ENCODE data around the gene USP17L17.
"Not testable (repeated sequence)": the region's sequence is repeated elsewhere in the genome, so short reads cannot be mapped to it uniquely, and the experiment has no call there.

USP17L17 gene

DNA sequence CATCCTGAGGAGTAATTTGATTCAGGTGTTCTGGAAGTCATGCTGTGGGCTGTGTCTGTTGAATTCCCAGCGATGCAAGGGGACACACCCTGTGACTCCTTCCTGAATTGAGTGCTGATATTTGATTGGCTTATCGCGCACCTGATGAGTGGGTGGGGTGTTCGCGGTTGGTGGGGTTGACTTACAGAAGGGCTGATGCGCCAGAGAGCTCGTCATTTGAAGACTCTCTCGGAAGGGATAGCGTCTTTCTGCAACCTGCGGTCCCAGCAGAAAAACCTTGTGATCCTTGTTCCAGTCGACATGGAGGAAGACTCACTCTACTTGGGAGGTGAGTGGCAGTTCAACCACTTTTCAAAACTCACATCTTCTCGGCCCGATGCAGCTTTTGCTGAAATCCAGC is 23.8 kb upstream of the USP17L17 start, which contains the start of gene USP17L12:
USP17L12 (plus strand) TSS at position 301 of the 400 bp plus-strand sequence; CDS start at position 301, 0 bp downstream.
- not testable (repeated sequence) for H2AFZ ChIP-seq (ENCODE audit: low read depth, low read length); H3K4ac ChIP-seq (ENCODE audit: low read depth in 1 of 2, low read length in 2 of 2); H4K8ac ChIP-seq (ENCODE audit: low read length); H2AK5ac ChIP-seq (ENCODE audit: low read length, severe bottlenecking); H3K4me3 ChIP-seq (ENCODE audit: insufficient read depth in 1 of 2, low read depth in 1 of 2, low read length in 2 of 2); H3K4me2 ChIP-seq (ENCODE audit: low read length, poor library complexity, severe bottlenecking); H3K23ac ChIP-seq (ENCODE audit: low read length in 2 of 2); DNase-seq; H3K4me1 ChIP-seq (ENCODE audit: control insufficient read depth, insufficient read depth, low read depth, low read length); H3K36me3 ChIP-seq (ENCODE audit: control insufficient read depth in 1 of 2, insufficient read depth in 2 of 2, low read depth in 1 of 2, low read length in 2 of 2); H2BK12ac ChIP-seq (ENCODE audit: low read length in 2 of 2); H2BK15ac ChIP-seq (ENCODE audit: low read depth, poor library complexity, severe bottlenecking); H3K9me3 ChIP-seq (ENCODE audit: control insufficient read depth, low read length); H3K79me1 ChIP-seq (replicated peaks; ENCODE audit: low read length, poor library complexity, severe bottlenecking); H3K27ac ChIP-seq (ENCODE audit: low read length, poor library complexity, severe bottlenecking); H3K27me3 ChIP-seq (ENCODE audit: control insufficient read depth in 1 of 2, insufficient read depth in 1 of 2, low read length in 2 of 2); H2BK5ac ChIP-seq (ENCODE audit: low read depth, low read length, poor library complexity, severe bottlenecking); H3K18ac ChIP-seq (ENCODE audit: low read depth in 1 of 2, low read length in 2 of 2); H3K14ac ChIP-seq (ENCODE audit: low read length in 2 of 2); H4K91ac ChIP-seq (ENCODE audit: low read length); H3K9ac ChIP-seq (ENCODE audit: low read length); H2BK120ac ChIP-seq (ENCODE audit: low read depth, low read length)
- no CpG with 5 or more reads among the region's 13 CpGs for WGBS

DNA sequence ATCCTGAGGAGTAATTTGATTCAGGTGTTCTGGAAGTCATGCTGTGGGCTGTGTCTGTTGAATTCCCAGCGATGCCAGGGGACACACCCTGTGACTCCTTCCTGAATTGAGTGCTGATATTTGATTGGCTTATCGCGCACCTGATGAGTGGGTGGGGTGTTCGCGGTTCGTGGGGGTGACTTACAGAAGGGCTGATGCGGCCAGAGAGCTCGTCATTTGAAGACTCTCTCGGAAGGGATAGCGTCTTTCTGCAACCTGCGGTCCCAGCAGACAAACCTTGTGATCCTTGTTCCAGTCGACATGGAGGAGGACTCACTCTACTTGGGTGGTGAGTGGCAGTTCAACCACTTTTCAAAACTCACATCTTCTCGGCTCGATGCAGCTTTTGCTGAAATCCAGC is 19.1 kb upstream of the USP17L17 start, which contains the start of gene USP17L13:
USP17L13 (plus strand) TSS at position 301 of the 400 bp plus-strand sequence; CDS start at position 301, 0 bp downstream.
- not testable (repeated sequence) for H3K27me3 ChIP-seq (ENCODE audit: control insufficient read depth in 1 of 2, insufficient read depth in 1 of 2, low read length in 2 of 2); H3K79me1 ChIP-seq (replicated peaks; ENCODE audit: low read length, poor library complexity, severe bottlenecking); H3K9ac ChIP-seq (ENCODE audit: low read length); H3K4me1 ChIP-seq (ENCODE audit: control insufficient read depth, insufficient read depth, low read depth, low read length); H4K91ac ChIP-seq (ENCODE audit: low read length); H2AFZ ChIP-seq (ENCODE audit: low read depth, low read length); H3K14ac ChIP-seq (ENCODE audit: low read length in 2 of 2); H3K4ac ChIP-seq (ENCODE audit: low read depth in 1 of 2, low read length in 2 of 2); H2BK15ac ChIP-seq (ENCODE audit: low read depth, poor library complexity, severe bottlenecking); H3K9me3 ChIP-seq (ENCODE audit: control insufficient read depth, low read length); H3K4me2 ChIP-seq (ENCODE audit: low read length, poor library complexity, severe bottlenecking); H2BK120ac ChIP-seq (ENCODE audit: low read depth, low read length); H2AK5ac ChIP-seq (ENCODE audit: low read length, severe bottlenecking); H2BK12ac ChIP-seq (ENCODE audit: low read length in 2 of 2); DNase-seq; H3K18ac ChIP-seq (ENCODE audit: low read depth in 1 of 2, low read length in 2 of 2); H3K27ac ChIP-seq (ENCODE audit: low read length, poor library complexity, severe bottlenecking); H3K36me3 ChIP-seq (ENCODE audit: control insufficient read depth in 1 of 2, insufficient read depth in 2 of 2, low read depth in 1 of 2, low read length in 2 of 2); H2BK5ac ChIP-seq (ENCODE audit: low read depth, low read length, poor library complexity, severe bottlenecking); H4K8ac ChIP-seq (ENCODE audit: low read length); H3K23ac ChIP-seq (ENCODE audit: low read length in 2 of 2); H3K4me3 ChIP-seq (ENCODE audit: insufficient read depth in 1 of 2, low read depth in 1 of 2, low read length in 2 of 2)
- WGBS, result no CpG with 5 or more reads among the region's 14 CpGs

DNA sequence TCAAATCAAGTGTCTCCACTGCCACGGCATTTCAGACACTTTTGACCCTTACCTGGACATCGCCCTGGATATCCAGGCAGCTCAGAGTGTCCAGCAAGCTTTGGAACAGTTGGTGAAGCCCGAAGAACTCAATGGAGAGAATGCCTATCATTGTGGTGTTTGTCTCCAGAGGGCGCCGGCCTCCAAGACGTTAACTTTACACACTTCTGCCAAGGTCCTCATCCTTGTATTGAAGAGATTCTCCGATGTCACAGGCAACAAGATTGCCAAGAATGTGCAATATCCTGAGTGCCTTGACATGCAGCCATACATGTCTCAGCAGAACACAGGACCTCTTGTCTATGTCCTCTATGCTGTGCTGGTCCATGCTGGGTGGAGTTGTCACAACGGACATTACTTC is 13.4 kb upstream of the USP17L17 start:
- not testable (repeated sequence) for H4K91ac ChIP-seq (ENCODE audit: low read length); H3K4me3 ChIP-seq (ENCODE audit: insufficient read depth in 1 of 2, low read depth in 1 of 2, low read length in 2 of 2); H3K18ac ChIP-seq (ENCODE audit: low read depth in 1 of 2, low read length in 2 of 2); H3K79me1 ChIP-seq (replicated peaks; ENCODE audit: low read length, poor library complexity, severe bottlenecking); H2BK120ac ChIP-seq (ENCODE audit: low read depth, low read length); H3K9ac ChIP-seq (ENCODE audit: low read length); H3K23ac ChIP-seq (ENCODE audit: low read length in 2 of 2); H2AFZ ChIP-seq (ENCODE audit: low read depth, low read length); DNase-seq; H2AK5ac ChIP-seq (ENCODE audit: low read length, severe bottlenecking); H3K27ac ChIP-seq (ENCODE audit: low read length, poor library complexity, severe bottlenecking); H3K4ac ChIP-seq (ENCODE audit: low read depth in 1 of 2, low read length in 2 of 2); H2BK12ac ChIP-seq (ENCODE audit: low read length in 2 of 2); H3K36me3 ChIP-seq (ENCODE audit: control insufficient read depth in 1 of 2, insufficient read depth in 2 of 2, low read depth in 1 of 2, low read length in 2 of 2); H3K9me3 ChIP-seq (ENCODE audit: control insufficient read depth, low read length); H2BK5ac ChIP-seq (ENCODE audit: low read depth, low read length, poor library complexity, severe bottlenecking); H3K27me3 ChIP-seq (ENCODE audit: control insufficient read depth in 1 of 2, insufficient read depth in 1 of 2, low read length in 2 of 2); H3K4me2 ChIP-seq (ENCODE audit: low read length, poor library complexity, severe bottlenecking); H4K8ac ChIP-seq (ENCODE audit: low read length); H2BK15ac ChIP-seq (ENCODE audit: low read depth, poor library complexity, severe bottlenecking); H3K4me1 ChIP-seq (ENCODE audit: control insufficient read depth, insufficient read depth, low read depth, low read length); H3K14ac ChIP-seq (ENCODE audit: low read length in 2 of 2)
- WGBS, result no CpG with 5 or more reads among the region's 8 CpGs

DNA sequence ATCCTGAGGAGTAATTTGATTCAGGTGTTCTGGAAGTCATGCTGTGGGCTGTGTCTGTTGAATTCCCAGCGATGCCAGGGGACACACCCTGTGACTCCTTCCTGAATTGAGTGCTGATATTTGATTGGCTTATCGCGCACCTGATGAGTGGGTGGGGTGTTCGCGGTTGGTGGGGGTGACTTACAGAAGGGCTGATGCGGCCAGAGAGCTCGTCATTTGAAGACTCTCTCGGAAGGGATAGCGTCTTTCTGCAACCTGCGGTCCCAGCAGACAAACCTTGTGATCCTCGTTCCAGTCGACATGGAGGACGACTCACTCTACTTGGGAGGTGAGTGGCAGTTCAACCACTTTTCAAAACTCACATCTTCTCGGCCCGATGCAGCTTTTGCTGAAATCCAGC is 9.6 kb upstream of the USP17L17 start, which contains the start of gene USP17L15:
USP17L15 (plus strand) TSS at position 301 of the 400 bp plus-strand sequence; CDS start at position 301, 0 bp downstream.
- H2AFZ ChIP-seq (ENCODE audit: low read depth, low read length); H3K9me3 ChIP-seq (ENCODE audit: control insufficient read depth, low read length); H2AK5ac ChIP-seq (ENCODE audit: low read length, severe bottlenecking); H4K91ac ChIP-seq (ENCODE audit: low read length); H3K4me1 ChIP-seq (ENCODE audit: control insufficient read depth, insufficient read depth, low read depth, low read length); H3K14ac ChIP-seq (ENCODE audit: low read length in 2 of 2); H3K79me1 ChIP-seq (replicated peaks; ENCODE audit: low read length, poor library complexity, severe bottlenecking); H3K36me3 ChIP-seq (ENCODE audit: control insufficient read depth in 1 of 2, insufficient read depth in 2 of 2, low read depth in 1 of 2, low read length in 2 of 2); DNase-seq; H2BK12ac ChIP-seq (ENCODE audit: low read length in 2 of 2); H3K23ac ChIP-seq (ENCODE audit: low read length in 2 of 2); H2BK120ac ChIP-seq (ENCODE audit: low read depth, low read length); H3K27ac ChIP-seq (ENCODE audit: low read length, poor library complexity, severe bottlenecking); H3K4ac ChIP-seq (ENCODE audit: low read depth in 1 of 2, low read length in 2 of 2); H3K27me3 ChIP-seq (ENCODE audit: control insufficient read depth in 1 of 2, insufficient read depth in 1 of 2, low read length in 2 of 2); H3K4me2 ChIP-seq (ENCODE audit: low read length, poor library complexity, severe bottlenecking); H4K8ac ChIP-seq (ENCODE audit: low read length); H3K4me3 ChIP-seq (ENCODE audit: insufficient read depth in 1 of 2, low read depth in 1 of 2, low read length in 2 of 2); H2BK15ac ChIP-seq (ENCODE audit: low read depth, poor library complexity, severe bottlenecking); H3K18ac ChIP-seq (ENCODE audit: low read depth in 1 of 2, low read length in 2 of 2); H2BK5ac ChIP-seq (ENCODE audit: low read depth, low read length, poor library complexity, severe bottlenecking); H3K9ac ChIP-seq (ENCODE audit: low read length): not testable (repeated sequence)
- no CpG with 5 or more reads among the region's 15 CpGs for WGBS

Measured in mesenchymal stem cell (in vitro differentiated cells and primary cell).